OCI-LY3 (cell line): ENCODE data around the gene LRP5.
A peak's percentile ranks its signal among the peaks of the same experiment; 100 is the strongest.

ENCODE experiments used
- H2AFZ ChIP-seq: fragments of 200-600, 300-600 bp; shearing (Covaris generic); 2 replicates; pipeline ENCODE4 v1.6.0; 2014; ENCODE audit warnings: antibody characterized with exemption, low read depth, low read length
- H3K27ac ChIP-seq: fragments of 200-600, 300-600 bp; sonication (generic); 2 replicates; pipeline ENCODE4 v1.5.1; 2014; ENCODE audit warnings: mild to moderate bottlenecking, low read length, moderate library complexity, mixed read lengths
- H3K27me3 ChIP-seq: fragments of 200-600, 300-600 bp; sonication (generic); 2 replicates; pipeline ENCODE4 v1.6.1; 2014; ENCODE audit warnings: low read depth, low read length, mixed read lengths
- H3K36me3 ChIP-seq: fragments of 200-600, 300-600 bp; sonication (generic); replicated peaks from 2 replicates; pipeline ENCODE3; 2014; ENCODE audit warnings: low read depth, low read length, mixed read lengths
- H3K4me1 ChIP-seq: fragments of 300-600, 200-600 bp; sonication (generic); 2 replicates; pipeline ENCODE4 v1.6.1; 2014; ENCODE audit warnings: low read length, mixed read lengths
- H3K4me2 ChIP-seq: fragments of 200-600, 300-600 bp; sonication (generic); 2 replicates; pipeline ENCODE4 v1.6.1; 2014; ENCODE audit warnings: low read length, mixed read lengths
- H3K4me3 ChIP-seq: fragments of 300-600, 200-600 bp; sonication (generic); 2 replicates; pipeline ENCODE4 v1.5.1; 2014; ENCODE audit warnings: antibody characterized with exemption, mild to moderate bottlenecking, low read length, moderate library complexity
- H3K79me2 ChIP-seq: fragments of 300-600, 200-600 bp; shearing (Covaris generic); 2 replicates; pipeline ENCODE4 v1.6.1; 2014; ENCODE audit warnings: mild to moderate bottlenecking, low read length, mixed read lengths
- H3K9ac ChIP-seq: fragments of 300-600, 200-600 bp; shearing (Covaris generic); 2 replicates; pipeline ENCODE4 v1.6.0; 2014; ENCODE audit warnings: mild to moderate bottlenecking, low read length, moderate library complexity
- H3K9me3 ChIP-seq: fragments of 200-600, 300-600 bp; shearing (Covaris generic); 2 replicates; pipeline ENCODE4 v1.6.1; 2014; ENCODE audit warnings: low read length, mixed read lengths; ENCODE audit not compliant: insufficient read depth
- H4K20me1 ChIP-seq: fragments of 200-600, 300-600 bp; sonication (generic); 2 replicates; pipeline ENCODE4 v1.6.1; 2016; ENCODE audit warnings: low read length, mixed read lengths; ENCODE audit not compliant: insufficient read depth
- CTCF ChIP-seq: fragments of 200-600, 300-600 bp; sonication (generic); IDR thresholded peaks from 2 replicates; pipeline ENCODE4 v1.5.1; 2014; ENCODE audit warnings: antibody characterized with exemption, low read length, low read depth
- EZH2phosphoT487 ChIP-seq: fragments of 200-600 bp; shearing (Covaris generic); IDR thresholded peaks from 2 replicates; pipeline ENCODE4 v1.6.1; 2018; ENCODE audit warnings: antibody characterized with exemption, mixed run types, low read depth

Gene LRP5

GRCh38 chr11:68303982-68304780, 8.2 kb upstream of the LRP5 start:
- Histone ChIP-seq H3K4me3 (no peak overlapping the region), H3K79me2 (no peaks in the 10 kb centered on the region), H3K4me2 (no peak overlapping the region), H3K9me3 (no peaks in the 10 kb centered on the region), H3K27me3 (peaks cover under 1% of the 10 kb centered on the region; the same call in 1 of the 2 replicates), H2AFZ (no peak overlapping the region), H4K20me1 (no peaks in the 10 kb centered on the region), H3K9ac (no peak overlapping the region), H3K4me1 (peaks cover 22% of the 10 kb centered on the region), H3K36me3 (no peaks in the 10 kb centered on the region), H3K27ac (no peak overlapping the region)
- TF ChIP-seq EZH2phosphoT487 (no peak), CTCF (no peak)

GRCh38 chr11:68306636-68307035, 5.8 kb upstream of the LRP5 start:
- H3K9ac ChIP-seq: no peak overlapping the region
- H3K79me2 ChIP-seq: no peaks in the 10 kb centered on the region
- H3K4me1 ChIP-seq: peaks cover 30% of the 10 kb centered on the region
- H3K27ac ChIP-seq: no peak overlapping the region
- no peaks in the 10 kb centered on the region for H3K27me3 ChIP-seq
- no peak overlapping the region for H3K4me3 ChIP-seq
- no peaks in the 10 kb centered on the region for H3K9me3 ChIP-seq
- H3K36me3 ChIP-seq: no peaks in the 10 kb centered on the region
- TF ChIP-seq EZH2phosphoT487: no peak
- no peak for TF ChIP-seq CTCF
- H4K20me1 ChIP-seq: no peaks in the 10 kb centered on the region
- H3K4me2 ChIP-seq: no peak overlapping the region
- no peak overlapping the region for H2AFZ ChIP-seq

- Histone ChIP-seq H3K9ac (peak overlapping the region; percentile 46; the same call in 1 of the 2 replicates), H3K36me3 (no peaks in the 10 kb centered on the region), H3K79me2 (peaks cover under 1% of the 10 kb centered on the region; the same call in 1 of the 2 replicates), H3K9me3 (no peaks in the 10 kb centered on the region), H3K4me3 (peak overlapping the region; percentile 1; the same call in 1 of the 2 replicates), H4K20me1 (no peaks in the 10 kb centered on the region), H3K27ac (peak overlapping the region; percentile 67), H2AFZ (peak overlapping the region; percentile 88), H3K27me3 (no peaks in the 10 kb centered on the region), H3K4me2 (peak overlapping the region; percentile 59), H3K4me1 (peaks cover 33% of the 10 kb centered on the region)
- TF ChIP-seq EZH2phosphoT487 (no peak), CTCF (no peak)
Measured at GRCh38 chr11:68308068-68308467, 4.3 kb upstream of the LRP5 start.

- no peak overlapping the region for H2AFZ ChIP-seq
- H3K27me3 ChIP-seq: no peaks in the 10 kb centered on the region
- H3K4me2 ChIP-seq: no peak overlapping the region
- no peak overlapping the region for H3K27ac ChIP-seq
- TF ChIP-seq EZH2phosphoT487: no peak
- no peak for TF ChIP-seq CTCF
- H3K4me1 ChIP-seq: peaks cover 38% of the 10 kb centered on the region
- H4K20me1 ChIP-seq: peaks cover 6% of the 10 kb centered on the region; the same call in 1 of the 2 replicates
- H3K36me3 ChIP-seq: no peaks in the 10 kb centered on the region
- H3K9me3 ChIP-seq: no peaks in the 10 kb centered on the region
- peaks cover 17% of the 10 kb centered on the region for H3K79me2 ChIP-seq
- no peak overlapping the region for H3K9ac ChIP-seq
- no peak overlapping the region for H3K4me3 ChIP-seq
Measured at GRCh38 chr11:68309621-68310185, 2.7 kb upstream of the LRP5 start.
